ENCODE results near the gene GTF2F1. TPM values are rescaled to one million over a fixed set of nuclear protein-coding genes. Genes with fewer than 3 reads are reported as not detected.
"Not testable (repeated sequence)": the region's sequence is repeated elsewhere in the genome, so short reads cannot be mapped to it uniquely, and the experiment has no call there.

Gene GTF2F1
- total RNA-seq, 1 donor = 48.1 TPM

- peak; percentile 69 for DNase-seq (ENCODE audit: insufficient read length, low spot score, missing footprints)
- H3K27me3 ChIP-seq (ENCODE audit: insufficient read depth, low read length) = no peaks in the 10 kb centered on the region
These were observed 31.0 kb downstream of the GTF2F1 start for GRCh38 chr19:6362027-6362350.

GRCh38 chr19:6360857-6361216 lies 32.1 kb downstream of the GTF2F1 start:
- not testable (repeated sequence) for H4K20me1 ChIP-seq (ENCODE audit: insufficient read depth, low read length)
- H3K27ac ChIP-seq (ENCODE audit: low read depth, low read length) = peak overlapping the region; percentile 51

More at GRCh38 chr19:6362027-6362350, 31.0 kb downstream of the GTF2F1 start:
- Histone ChIP-seq H3K4me3 (ENCODE audit: insufficient read depth, low read length) (peak overlapping the region; percentile 85), H3K27ac (ENCODE audit: low read depth, low read length) (peak overlapping the region; percentile 51), H3K4me2 (ENCODE audit: insufficient read depth, low read length) (peak overlapping the region; percentile 94), H3K4me1 (ENCODE audit: insufficient read depth, low read length) (peaks cover 5% of the 10 kb centered on the region), H3K36me3 (ENCODE audit: insufficient read depth, low read length) (peaks cover 21% of the 10 kb centered on the region), H3K9me3 (ENCODE audit: low read depth, low read length) (no peaks in the 10 kb centered on the region), H2AFZ (ENCODE audit: low read length) (peak overlapping the region; percentile 87), H4K20me1 (ENCODE audit: insufficient read depth, low read length) (no peaks in the 10 kb centered on the region), H3K79me2 (ENCODE audit: insufficient read depth, low read length) (peaks cover 19% of the 10 kb centered on the region)
- no peak for TF ChIP-seq CTCF (IDR thresholded peaks at IDR 0.05; ENCODE audit: extremely low read depth, low read depth, low read length)

GRCh38 chr19:6360445-6360844 lies 32.5 kb downstream of the GTF2F1 start:
- not testable (repeated sequence) for H3K4me1 ChIP-seq (ENCODE audit: insufficient read depth, low read length); H3K27me3 ChIP-seq (ENCODE audit: insufficient read depth, low read length); H3K27ac ChIP-seq (ENCODE audit: low read depth, low read length); H3K9me3 ChIP-seq (ENCODE audit: low read depth, low read length); H2AFZ ChIP-seq (ENCODE audit: low read length); H3K4me3 ChIP-seq (ENCODE audit: insufficient read depth, low read length); H3K4me2 ChIP-seq (ENCODE audit: insufficient read depth, low read length); H3K36me3 ChIP-seq (ENCODE audit: insufficient read depth, low read length); DNase-seq (ENCODE audit: insufficient read length, low spot score, missing footprints); H4K20me1 ChIP-seq (ENCODE audit: insufficient read depth, low read length)
- H3K79me2 ChIP-seq (ENCODE audit: insufficient read depth, low read length) = peaks cover 19% of the 10 kb centered on the region

More at GRCh38 chr19:6360857-6361216, 32.1 kb downstream of the GTF2F1 start:
- H3K27me3 ChIP-seq (ENCODE audit: insufficient read depth, low read length); H3K9me3 ChIP-seq (ENCODE audit: low read depth, low read length); DNase-seq (ENCODE audit: insufficient read length, low spot score, missing footprints); H3K4me1 ChIP-seq (ENCODE audit: insufficient read depth, low read length): not testable (repeated sequence)
- Histone ChIP-seq H3K4me3 (ENCODE audit: insufficient read depth, low read length) (peak overlapping the region; percentile 85), H3K4me2 (ENCODE audit: insufficient read depth, low read length) (peak overlapping the region; percentile 94), H3K36me3 (ENCODE audit: insufficient read depth, low read length) (peaks cover 13% of the 10 kb centered on the region), H2AFZ (ENCODE audit: low read length) (peak overlapping the region; percentile 47), H3K79me2 (ENCODE audit: insufficient read depth, low read length) (peaks cover 19% of the 10 kb centered on the region)

- no peak overlapping the region for H3K4me3 ChIP-seq (ENCODE audit: insufficient read depth, low read length)
These were observed 33.2 kb downstream of the GTF2F1 start for GRCh38 chr19:6359568-6360341.

More at GRCh38 chr19:6359568-6360341, 33.2 kb downstream of the GTF2F1 start:
- Histone ChIP-seq H3K4me2 (ENCODE audit: insufficient read depth, low read length) (no peak overlapping the region), H3K79me2 (ENCODE audit: insufficient read depth, low read length) (peaks cover 19% of the 10 kb centered on the region), H3K27ac (ENCODE audit: low read depth, low read length) (no peak overlapping the region), H3K4me1 (ENCODE audit: insufficient read depth, low read length) (peaks cover 5% of the 10 kb centered on the region), H3K27me3 (ENCODE audit: insufficient read depth, low read length) (no peaks in the 10 kb centered on the region), H3K9me3 (ENCODE audit: low read depth, low read length) (no peaks in the 10 kb centered on the region), H2AFZ (ENCODE audit: low read length) (no peak overlapping the region), H4K20me1 (ENCODE audit: insufficient read depth, low read length) (no peaks in the 10 kb centered on the region), H3K36me3 (ENCODE audit: insufficient read depth, low read length) (peaks cover 4% of the 10 kb centered on the region)
- no peak for DNase-seq (ENCODE audit: insufficient read length, low spot score, missing footprints)
- TF ChIP-seq CTCF (IDR thresholded peaks at IDR 0.05; ENCODE audit: extremely low read depth, low read depth, low read length) = no peak

Data from osteoblast (primary cell).